Gastrocnemius medialis (tissue), 4 donors: Measurements from ENCODE around the gene ST8SIA6.

Experiments used
- CTCF ChIP-seq, 5 experiments: fragments of 450-650 bp in 3 of 5; fragments of 200-600 bp in 2 of 5; sonication (generic) in 2 of 5; IDR thresholded peaks in 4 of 5; conservative IDR thresholded peaks in 1 of 5; 1 replicate in 4 of 5; 2 replicates in 1 of 5; pipeline ENCODE4 v1.5.1; 2016 to 2019; ENCODE audit warnings: antibody characterized with exemption in 5 of 5, mild to moderate bottlenecking in 3 of 5, moderate library complexity in 3 of 5
- POLR2A ChIP-seq, 2 donors: fragments of 450-650 bp; IDR thresholded peaks; one replicate each; pipeline ENCODE4 v1.6.1; 2017; ENCODE audit warnings: antibody characterized with exemption in 2 of 2, mild to moderate bottlenecking in 2 of 2, moderate library complexity in 2 of 2

GRCh38 chr10:17443707-17444387 lies 10.5 kb downstream of the ST8SIA6 start:
- no peak for TF ChIP-seq CTCF (IDR thresholded peaks at IDR 0.05 in 4 of 5, conservative IDR thresholded peaks at IDR 0.05 in 1 of 5)
- TF ChIP-seq POLR2A (IDR thresholded peaks at IDR 0.05) = no peak
